Spleen (tissue), 7 donors: ENCODE measurements around the gene TNRC6B.

Source experiments
- CTCF ChIP-seq, 11 experiments: fragments of 200-600 bp in 7 of 11; fragments of 450-650 bp in 4 of 11; sonication (generic) in 4 of 11; IDR thresholded peaks in 8 of 11; conservative IDR thresholded peaks in 3 of 11; 1 replicate in 7 of 11; 2 replicates in 4 of 11; pipeline versions ENCODE4 v1.4.0 to v1.8.0; 2016 to 2021; ENCODE audit warnings: antibody characterized with exemption in 11 of 11, inconsistent platforms in 4 of 11, mild to moderate bottlenecking in 1 of 11
- POLR2A ChIP-seq, 3 donors: fragments of 450-650 bp; IDR thresholded peaks; one replicate each; pipeline ENCODE4 v1.5.1; 2017; ENCODE audit warnings: antibody characterized with exemption in 3 of 3, mild to moderate bottlenecking in 1 of 3
- POLR2AphosphoS5 ChIP-seq, 3 donors: sonication (generic); formaldehyde crosslinking; IDR thresholded peaks; one replicate each; pipeline ENCODE4 v1.5.1; 2017; ENCODE audit warnings: antibody characterized with exemption in 3 of 3
- donor health status: DM: no; HTN: no; CAD: no; lungs with moderate emphysema.
- donor health status: DM: no; HTN: no; CAD: no.
- donor health status: DM: no; HTN: no; CAD: no.

DNA sequence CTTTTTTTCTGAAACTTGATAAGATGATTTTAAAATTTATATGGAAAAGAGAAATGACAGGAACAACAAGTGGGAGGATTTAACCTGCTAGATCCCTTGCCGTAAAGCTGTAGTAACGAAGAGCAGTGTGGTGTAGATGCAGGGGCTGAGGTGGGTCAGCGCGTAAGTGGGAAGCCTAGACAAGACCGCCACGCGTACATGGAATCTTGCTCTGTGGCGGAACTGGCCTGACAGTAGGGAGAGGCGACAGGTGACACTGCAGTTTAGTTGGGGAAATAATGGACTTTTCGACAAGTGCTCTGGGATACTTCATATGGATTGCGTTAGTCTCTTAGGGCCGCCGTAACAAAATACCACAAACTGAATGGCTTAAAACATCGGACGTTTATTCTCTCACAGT is 28.8 kb downstream of the TNRC6B start:
- no peak for TF ChIP-seq POLR2A (IDR thresholded peaks at IDR 0.05)
- no peak for TF ChIP-seq CTCF (IDR thresholded peaks at IDR 0.05 in 8 of 11, conservative IDR thresholded peaks at IDR 0.05 in 3 of 11)
- peak in 1 of 3 donors; percentile 24 for TF ChIP-seq POLR2AphosphoS5 (IDR thresholded peaks at IDR 0.05)
